Stimulated activated CD4-positive, alpha-beta T cell treated with anti-CD3 and anti-CD28 coated beads, Interleukin-12 subunit alpha, Interleukin-12 subunit beta, amount 100 ng/mL, for 24 hours (primary cell): Measurements from ENCODE around the gene MORF4L1.
"Not testable (repeated sequence)": the region's sequence is repeated elsewhere in the genome, so short reads cannot be mapped to it uniquely, and the experiment has no call there.

Experiments used
- DNase-seq, 2 experiments: peaks; one replicate each; pipeline ENCODE4 v3.0.0-alpha.2; 2020; ENCODE audit warnings: low read depth in 2 of 2

MORF4L1 gene

DNA sequence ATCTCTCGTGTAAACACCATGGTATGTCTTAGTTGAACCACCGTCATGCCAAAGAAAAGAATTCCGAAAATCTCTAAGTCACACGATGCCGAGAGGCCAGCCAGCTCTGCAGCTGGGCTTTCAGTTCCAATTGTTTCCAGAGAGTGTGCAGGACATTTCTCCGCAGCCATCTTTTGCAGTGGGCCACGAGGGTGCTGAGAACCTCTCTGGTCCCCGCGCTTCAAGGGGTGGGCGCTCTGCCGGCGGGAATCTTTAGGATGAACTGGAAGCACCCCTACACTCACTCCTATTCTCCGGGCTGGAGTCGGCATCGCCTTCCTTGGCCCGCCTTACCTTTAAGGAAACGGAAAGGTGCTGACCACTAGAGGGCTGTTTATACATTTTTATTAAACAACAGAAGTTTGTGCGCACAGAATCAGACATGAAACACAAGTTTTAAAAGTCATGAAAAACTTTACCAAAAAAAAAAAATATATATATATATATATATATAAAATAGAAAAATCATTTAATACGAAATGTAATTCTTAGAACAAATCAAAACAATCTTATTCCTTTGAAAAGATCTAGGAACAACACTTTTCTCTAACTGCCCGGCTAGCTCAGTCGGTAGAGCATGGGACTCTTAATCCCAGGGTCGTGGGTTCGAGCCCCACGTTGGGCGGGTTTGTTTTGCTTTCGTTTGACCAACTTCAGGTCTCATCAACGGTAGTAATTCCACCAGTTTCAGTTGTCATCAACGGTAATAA lies 12.5 kb upstream of the MORF4L1 start:
- DNase-seq = peak; percentile 52 to 75

GRCh38 chr15:78865585-78865984 lies 7.1 kb upstream of the MORF4L1 start:
- DNase-seq = not testable (repeated sequence)

DNA sequence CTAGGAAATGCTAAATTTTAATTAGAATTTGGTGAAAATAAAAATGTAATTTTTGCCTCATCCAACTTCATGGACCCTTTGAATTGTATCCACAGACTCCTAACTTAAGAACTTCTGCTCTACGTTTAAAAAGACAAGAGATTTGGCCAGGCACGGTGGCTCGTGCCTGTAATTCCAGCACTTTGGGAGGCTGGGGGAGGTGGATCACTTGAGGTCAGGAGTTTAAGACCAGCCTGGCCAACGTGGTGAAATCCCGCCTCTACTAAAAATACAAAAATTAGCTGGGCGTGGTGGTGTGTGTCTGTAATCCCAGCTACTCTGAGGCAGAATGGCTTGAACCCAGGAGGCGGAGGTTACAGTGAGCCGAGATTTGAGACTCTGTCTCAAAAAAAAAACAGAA lies 6.7 kb upstream of the MORF4L1 start:
- DNase-seq = not testable (repeated sequence)

DNA sequence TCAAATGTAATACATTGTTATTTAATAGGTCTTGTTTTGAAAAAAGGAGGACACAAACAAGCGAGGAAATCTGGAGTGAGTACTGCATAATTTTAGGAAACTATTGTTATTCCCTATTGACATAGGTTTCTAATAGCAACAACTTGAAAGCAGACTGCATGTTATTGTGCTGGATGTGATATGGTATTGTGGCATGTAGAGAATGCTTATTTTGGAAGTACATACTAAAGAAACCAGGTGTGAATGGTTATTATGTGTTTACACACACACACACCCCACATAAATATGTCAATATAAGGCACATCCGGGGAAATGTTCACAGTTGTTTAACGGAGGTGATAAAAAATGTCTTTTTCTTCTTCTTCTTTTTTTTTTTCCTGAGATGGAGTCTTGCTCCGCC lies 5.9 kb upstream of the MORF4L1 start:
- DNase-seq = no peak

DNA sequence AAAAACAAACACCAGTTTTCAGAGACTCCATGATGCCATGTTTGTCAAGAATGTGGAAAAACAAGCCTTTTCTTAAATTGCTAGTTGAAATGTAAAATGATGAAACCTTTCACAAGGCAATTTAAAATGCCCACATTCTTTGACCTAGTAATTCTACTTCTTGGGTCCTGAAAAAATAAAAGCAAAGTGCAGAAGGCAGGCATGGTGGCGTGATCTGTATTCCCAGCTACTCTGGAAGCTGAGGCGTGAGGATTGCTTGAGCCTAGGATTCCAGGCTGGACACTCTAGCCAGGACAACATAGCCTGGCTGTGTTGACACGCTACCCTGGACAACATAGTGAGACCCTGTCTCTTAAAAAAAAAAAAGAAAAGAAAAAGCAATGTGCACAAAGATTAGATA lies 4.3 kb upstream of the MORF4L1 start:
- DNase-seq = no peak

DNA sequence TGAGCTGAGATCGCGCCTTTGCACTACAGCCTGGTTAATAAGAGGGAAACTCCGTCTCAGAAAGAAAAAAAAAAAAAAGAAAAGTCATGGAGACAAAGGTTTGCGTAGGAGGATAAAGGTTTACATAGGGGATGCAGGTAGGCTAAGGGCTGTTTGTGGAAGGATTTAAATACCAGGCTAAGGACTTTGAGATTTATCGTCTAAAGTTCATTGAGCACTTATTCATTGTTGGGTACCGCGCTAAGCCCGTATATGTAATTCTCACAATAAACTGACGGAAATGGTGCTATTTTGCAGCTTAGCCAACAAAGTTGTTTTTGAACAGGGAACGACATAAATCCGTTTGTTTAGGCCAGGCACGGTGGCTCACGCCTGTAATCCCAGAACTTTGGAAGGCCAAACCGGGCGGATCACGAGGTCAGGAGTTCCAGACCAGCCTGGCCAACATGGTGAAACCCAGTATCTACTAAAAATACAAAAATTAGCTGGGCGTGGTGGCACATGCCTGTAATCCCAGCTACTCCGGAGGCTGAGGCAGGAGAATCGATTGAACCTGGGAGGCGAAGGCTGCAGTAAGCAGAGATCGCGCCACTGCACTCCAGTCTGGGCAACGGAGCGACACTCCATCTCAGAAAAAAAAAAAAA lies 1.1 kb upstream of the MORF4L1 start:
- DNase-seq = not testable (repeated sequence)

GRCh38 chr15:78872972-78873792 lies 492 bp downstream of the MORF4L1 start:
- DNase-seq = peak; percentile 79 to 89

DNA sequence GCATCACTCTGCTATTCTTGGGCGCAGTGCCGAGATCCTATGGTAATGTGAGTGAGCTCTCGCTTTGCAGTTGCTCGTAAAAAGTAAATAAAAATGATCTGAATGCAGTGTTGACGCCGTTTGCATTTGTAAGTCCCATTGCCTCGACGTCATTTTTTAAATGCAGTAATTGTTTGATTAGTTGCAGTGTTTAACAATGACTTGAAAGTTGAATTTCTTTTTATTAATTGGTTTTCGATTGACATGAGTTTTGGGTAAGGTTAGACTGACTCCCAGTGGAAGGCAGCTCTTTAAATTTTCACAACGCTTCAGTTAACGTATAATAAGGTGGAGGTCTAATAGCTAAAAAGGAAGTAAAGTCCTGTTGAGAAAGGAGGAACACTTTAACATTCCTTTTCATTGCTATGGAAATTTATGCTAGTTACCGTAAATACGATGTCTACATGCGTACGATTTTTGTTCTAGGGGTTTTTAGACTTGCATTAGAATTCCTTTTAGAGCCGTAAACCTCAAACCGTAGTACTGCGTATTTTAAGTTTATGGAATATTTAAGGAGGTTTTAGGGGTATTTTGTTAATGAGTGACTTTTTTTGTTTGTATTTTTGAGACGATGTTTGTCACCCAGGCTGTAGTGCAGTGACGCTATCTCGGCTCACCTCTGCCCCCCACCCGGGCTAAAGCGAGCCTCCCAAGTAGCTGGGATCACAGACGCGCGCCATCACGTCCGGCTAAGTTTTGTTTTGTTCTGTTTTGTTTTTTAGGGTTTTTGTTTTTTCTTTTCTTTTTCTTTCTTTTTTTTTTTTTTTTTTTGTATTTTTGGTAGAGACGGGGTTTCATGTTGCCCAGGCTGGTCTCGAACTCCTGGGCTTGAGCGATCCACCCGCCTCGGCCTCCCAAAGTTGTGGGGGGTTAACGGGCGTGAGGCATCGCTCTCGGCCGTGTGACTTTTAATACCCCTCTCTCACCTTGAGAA lies 1.4 kb downstream of the MORF4L1 start:
- DNase-seq = no peak

GRCh38 chr15:78875107-78875914 lies 2.6 kb downstream of the MORF4L1 start:
- DNase-seq = no peak

- not testable (repeated sequence) for DNase-seq
Measured at GRCh38 chr15:78876954-78877353, 4.3 kb downstream of the MORF4L1 start.

GRCh38 chr15:78878356-78878755 lies 5.7 kb downstream of the MORF4L1 start:
- DNase-seq = no peak

DNA sequence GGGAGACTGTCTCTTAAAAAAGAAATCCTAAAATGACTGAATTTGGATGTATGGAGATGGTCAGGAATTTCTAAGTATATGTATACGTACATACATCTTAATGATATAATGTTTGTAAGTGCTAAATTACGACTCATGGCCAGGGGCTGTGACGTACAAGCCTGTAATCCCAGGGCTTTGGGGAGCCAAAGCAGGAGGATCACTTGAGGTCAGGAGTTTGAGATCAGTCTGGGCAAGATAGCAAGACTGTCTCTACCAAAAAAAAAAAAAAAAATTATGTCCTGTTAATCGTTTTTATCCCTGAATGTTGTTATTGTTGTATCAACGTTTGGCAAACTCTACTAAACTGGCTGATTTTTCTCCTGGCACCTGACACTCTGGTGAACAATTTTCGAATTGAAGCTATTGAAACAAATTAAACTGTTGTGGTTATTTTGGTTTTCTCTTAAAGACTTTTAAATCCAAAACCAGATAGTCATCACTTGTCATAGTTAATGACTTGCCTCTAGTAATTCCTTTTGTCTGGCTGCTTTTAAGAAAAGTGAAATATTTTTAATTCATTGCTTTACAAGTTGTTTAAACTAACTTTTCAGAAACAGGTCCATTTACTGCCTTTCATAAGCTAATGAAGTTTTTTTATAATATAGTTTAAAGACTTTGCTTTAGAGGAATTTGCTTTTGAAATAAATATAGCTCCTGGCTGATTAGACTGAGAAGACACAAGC lies 7.0 kb downstream of the MORF4L1 start:
- no peak for DNase-seq

DNA sequence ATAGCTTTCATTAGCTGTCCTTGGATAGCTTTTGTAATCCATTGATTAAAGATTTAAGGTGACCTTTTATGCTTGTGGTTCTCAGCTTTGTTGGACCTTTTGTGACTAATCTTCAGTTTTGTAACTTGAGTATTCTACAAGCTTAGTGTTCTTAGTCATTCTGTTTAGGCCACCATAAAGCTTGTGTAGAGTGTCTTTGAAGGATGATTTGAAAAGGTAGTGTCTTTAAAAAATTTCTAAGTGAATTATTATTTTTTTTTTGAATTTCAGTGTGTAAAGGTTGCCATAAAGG lies 7.5 kb downstream of the MORF4L1 start:
- no peak for DNase-seq

DNA sequence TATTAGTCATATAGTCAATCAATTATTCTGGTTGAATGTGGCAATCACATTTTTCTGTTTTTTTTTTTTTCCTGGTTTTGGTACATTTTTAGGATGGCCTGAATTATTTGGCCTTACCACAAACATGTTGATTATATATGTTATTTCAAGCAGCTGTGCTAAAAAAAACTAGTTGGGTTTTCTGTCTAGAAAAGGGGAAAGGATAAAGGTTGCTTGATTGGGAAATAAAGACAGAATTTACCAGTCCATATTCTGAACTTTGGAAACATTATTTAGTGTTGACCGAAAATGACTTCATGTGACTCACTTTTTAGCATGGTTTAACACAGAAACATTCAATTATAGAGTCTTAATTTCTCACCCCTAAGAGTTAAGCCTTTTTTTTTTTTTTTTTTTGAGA lies 8.1 kb downstream of the MORF4L1 start:
- no peak for DNase-seq

GRCh38 chr15:78881681-78882080 lies 9.0 kb downstream of the MORF4L1 start:
- no peak for DNase-seq

DNA sequence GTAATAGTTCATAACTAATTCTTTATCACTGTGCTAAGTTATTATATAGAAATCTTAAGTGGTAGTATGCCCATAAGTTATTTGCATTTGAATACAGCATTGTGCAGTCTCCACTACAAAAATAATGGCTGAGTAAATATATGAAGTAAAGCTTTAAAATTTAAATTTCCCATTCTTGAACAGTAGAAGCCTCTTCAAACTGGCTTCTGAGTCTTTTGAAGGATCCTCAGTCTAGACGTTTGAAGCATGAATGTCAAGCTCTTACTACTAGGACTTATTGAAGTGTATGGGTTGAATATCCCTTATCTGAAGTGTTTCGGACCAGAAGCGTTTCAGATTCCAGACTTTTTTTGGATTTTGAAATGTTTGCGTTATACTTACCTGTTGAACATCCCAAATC lies 16.3 kb downstream of the MORF4L1 start:
- no peak for DNase-seq

DNA sequence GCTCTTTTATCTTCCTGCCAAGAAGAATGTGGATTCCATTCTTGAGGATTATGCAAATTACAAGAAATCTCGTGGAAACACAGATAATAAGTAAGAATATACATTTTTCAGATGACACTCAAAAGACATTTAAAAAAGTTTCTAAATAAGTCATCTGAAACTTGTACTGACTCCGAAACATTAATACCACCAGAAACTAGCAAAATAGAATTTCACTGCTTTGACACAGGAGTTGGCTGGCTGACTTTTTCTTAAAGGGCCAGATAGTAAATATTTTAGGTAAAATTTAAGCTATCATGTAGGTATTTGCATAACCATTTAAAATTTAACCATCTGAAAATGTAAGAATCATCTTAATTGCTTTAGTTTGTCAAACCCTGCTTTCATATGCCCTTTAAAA lies 20.8 kb downstream of the MORF4L1 start:
- no peak for DNase-seq

- DNase-seq = no peak
Measured at GRCh38 chr15:78895471-78895870, 22.8 kb downstream of the MORF4L1 start.

DNA sequence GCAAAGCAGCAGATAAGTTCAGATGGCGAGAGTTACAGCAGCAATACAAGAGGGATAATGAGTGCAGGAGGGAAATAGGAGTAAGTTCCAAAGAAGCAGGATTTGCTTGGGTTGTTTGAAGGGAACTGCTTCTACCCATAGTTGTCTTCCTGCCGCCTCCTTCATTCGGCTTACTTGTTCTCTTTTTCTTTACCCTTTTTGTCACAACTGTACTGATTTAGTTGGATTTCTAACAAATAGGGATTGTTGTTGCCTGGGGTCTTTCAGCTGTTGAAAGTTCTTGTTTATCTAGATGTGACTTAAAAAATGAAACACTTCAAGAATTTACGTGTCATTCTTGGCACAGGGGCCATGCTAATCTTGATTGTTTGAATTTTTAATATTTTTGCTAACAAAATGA lies 25.9 kb downstream of the MORF4L1 start:
- no peak for DNase-seq
